Astrocyte (in vitro differentiated cells and primary cell): ENCODE data around the gene ABCC1. TPM values are rescaled to one million over a fixed set of nuclear protein-coding genes. Genes with fewer than 3 reads are reported as not detected.

Experiments used
- DNase-seq: peaks from one replicate; pipeline ENCODE4 v3.0.0-alpha.2; 2010; ENCODE audit warnings: low read depth
- FAIRE-seq: peaks from 2 replicates; lab custom pipeline; 2011; peaks lifted over from hg19 to GRCh38; lab: Jason Lieb, UNC
- H2AFZ ChIP-seq: 2 replicates; pipeline ENCODE4 v1.6.0; 2012; ENCODE audit warnings: low read depth, low read length, inconsistent platforms
- H3K27ac ChIP-seq: 2 replicates; pipeline ENCODE4 v1.5.1; 2011; ENCODE audit warnings: low read depth, low read length, inconsistent platforms
- H3K27me3 ChIP-seq: 2 replicates; pipeline ENCODE4 v1.6.0; 2011; ENCODE audit warnings: low read length, inconsistent platforms; ENCODE audit not compliant: insufficient read depth
- H3K36me3 ChIP-seq: 2 replicates; pipeline ENCODE4 v1.5.1; 2011; ENCODE audit warnings: low read length, inconsistent platforms; ENCODE audit not compliant: insufficient read depth
- H3K4me1 ChIP-seq: 2 replicates; pipeline ENCODE4 v1.5.1; 2011; ENCODE audit warnings: low read length, inconsistent platforms; ENCODE audit not compliant: insufficient read depth
- H3K4me2 ChIP-seq: 2 replicates; pipeline ENCODE4 v1.6.0; 2012; ENCODE audit warnings: low read length, inconsistent platforms
- H3K4me3 ChIP-seq: 2 replicates; pipeline ENCODE4 v1.5.1; 2011; ENCODE audit warnings: low read depth, mild to moderate bottlenecking, low read length, inconsistent platforms; ENCODE audit not compliant: insufficient read depth
- H3K79me2 ChIP-seq: 2 replicates; pipeline ENCODE4 v1.6.0; 2012; ENCODE audit warnings: mild to moderate bottlenecking, low read length, inconsistent platforms; ENCODE audit not compliant: insufficient read depth
- H3K9ac ChIP-seq: 2 replicates; pipeline ENCODE4 v1.6.0; 2012; ENCODE audit warnings: mild to moderate bottlenecking, low read length, inconsistent platforms
- H3K9me3 ChIP-seq: 2 replicates; pipeline ENCODE4 v1.5.1; 2012; ENCODE audit warnings: low read depth, mild to moderate bottlenecking, low read length, inconsistent platforms; ENCODE audit not compliant: insufficient read depth
- H4K20me1 ChIP-seq: 2 replicates; pipeline ENCODE4 v1.6.0; 2012; ENCODE audit warnings: low read length, inconsistent platforms; ENCODE audit not compliant: insufficient read depth
- H3K27ac Mint-ChIP-seq: one replicate; pipeline ENCODE4 v1.8.0; 2021; ENCODE audit warnings: mild to moderate bottlenecking, mixed read lengths; ENCODE audit not compliant: unreplicated experiment
- H3K27me3 Mint-ChIP-seq: one replicate; pipeline ENCODE4 v1.8.0; 2021; ENCODE audit warnings: low read depth, mixed read lengths; ENCODE audit not compliant: unreplicated experiment
- H3K36me3 Mint-ChIP-seq: one replicate; pipeline ENCODE4 v1.8.0; 2021; ENCODE audit warnings: low read depth, mixed read lengths; ENCODE audit not compliant: unreplicated experiment
- H3K4me1 Mint-ChIP-seq: one replicate; pipeline ENCODE4 v1.8.0; 2021; ENCODE audit warnings: low read depth, mixed read lengths; ENCODE audit not compliant: unreplicated experiment
- H3K4me3 Mint-ChIP-seq: one replicate; pipeline ENCODE4 v1.8.0; 2021; ENCODE audit warnings: mild to moderate bottlenecking, moderate library complexity, mixed read lengths; ENCODE audit not compliant: unreplicated experiment
- H3K9me3 Mint-ChIP-seq: one replicate; pipeline ENCODE4 v1.8.0; 2021; ENCODE audit warnings: mild to moderate bottlenecking, mixed read lengths; ENCODE audit not compliant: unreplicated experiment
- EZH2 ChIP-seq: IDR thresholded peaks from 2 replicates; pipeline ENCODE4 v1.6.1; 2012; ENCODE audit warnings: mild to moderate bottlenecking, low read length, inconsistent platforms; ENCODE audit not compliant: insufficient read depth
- total RNA-seq: library from RNA; stranded (reverse); gene quantifications from 2 replicates; pipeline ENCODE4 v1.2.1, GENCODE V29; 2021
- TF ChIP-seq, protein P1 (sequence below): IDR thresholded peaks from 2 replicates; pipeline ENCODE4 v1.5.1; 2011; ENCODE audit warnings: low read depth, mild to moderate bottlenecking, inconsistent platforms, low read length, moderate library complexity; ENCODE audit not compliant: insufficient read depth

The ABCC1 gene
- total RNA-seq, 1 donor from 2014 or later, result 42.1 TPM

DNA sequence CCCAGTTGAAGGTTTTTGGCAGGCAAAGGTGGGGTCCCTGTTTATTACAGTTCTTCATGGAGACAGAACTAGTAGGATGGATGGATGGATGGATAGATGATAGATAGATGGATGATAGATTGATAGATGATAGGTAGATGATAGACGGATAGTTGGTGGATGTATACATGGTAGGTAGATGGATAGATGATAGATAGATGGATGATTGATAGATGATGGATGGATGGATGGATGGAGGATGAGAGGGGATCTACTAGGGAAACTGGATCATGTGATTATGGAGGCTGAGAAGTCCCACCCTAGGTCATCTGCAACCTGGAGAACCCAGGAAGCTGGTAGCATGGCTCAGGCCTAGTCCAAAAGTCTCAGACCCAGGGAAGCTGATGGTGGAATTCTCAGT lies 88.6 kb downstream of the ABCC1 start:
- Histone ChIP-seq H4K20me1 (peaks cover 26% of the 10 kb centered on the region), H3K4me1 (no peaks in the 10 kb centered on the region), H3K9me3 (no peaks in the 10 kb centered on the region), H3K79me2 (no peaks in the 10 kb centered on the region), H3K36me3 (peaks cover 19% of the 10 kb centered on the region), H3K9ac (no peak overlapping the region), H3K27ac (no peak overlapping the region), H2AFZ (no peak overlapping the region), H3K27me3 (no peaks in the 10 kb centered on the region), H3K4me3 (no peak overlapping the region), H3K4me2 (no peak overlapping the region)
- no peak for FAIRE-seq
- Mint-ChIP-seq H3K27me3 (no peaks in the 10 kb centered on the region), H3K36me3 (peaks cover 25% of the 10 kb centered on the region), H3K9me3 (no peaks in the 10 kb centered on the region), H3K4me3 (no peak overlapping the region), H3K27ac (no peak overlapping the region), H3K4me1 (peaks cover 6% of the 10 kb centered on the region)
- no peak for DNase-seq
- TF ChIP-seq EZH2, result no peak
- TF ChIP-seq, protein P1, sequence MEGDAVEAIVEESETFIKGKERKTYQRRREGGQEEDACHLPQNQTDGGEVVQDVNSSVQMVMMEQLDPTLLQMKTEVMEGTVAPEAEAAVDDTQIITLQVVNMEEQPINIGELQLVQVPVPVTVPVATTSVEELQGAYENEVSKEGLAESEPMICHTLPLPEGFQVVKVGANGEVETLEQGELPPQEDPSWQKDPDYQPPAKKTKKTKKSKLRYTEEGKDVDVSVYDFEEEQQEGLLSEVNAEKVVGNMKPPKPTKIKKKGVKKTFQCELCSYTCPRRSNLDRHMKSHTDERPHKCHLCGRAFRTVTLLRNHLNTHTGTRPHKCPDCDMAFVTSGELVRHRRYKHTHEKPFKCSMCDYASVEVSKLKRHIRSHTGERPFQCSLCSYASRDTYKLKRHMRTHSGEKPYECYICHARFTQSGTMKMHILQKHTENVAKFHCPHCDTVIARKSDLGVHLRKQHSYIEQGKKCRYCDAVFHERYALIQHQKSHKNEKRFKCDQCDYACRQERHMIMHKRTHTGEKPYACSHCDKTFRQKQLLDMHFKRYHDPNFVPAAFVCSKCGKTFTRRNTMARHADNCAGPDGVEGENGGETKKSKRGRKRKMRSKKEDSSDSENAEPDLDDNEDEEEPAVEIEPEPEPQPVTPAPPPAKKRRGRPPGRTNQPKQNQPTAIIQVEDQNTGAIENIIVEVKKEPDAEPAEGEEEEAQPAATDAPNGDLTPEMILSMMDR, result no peak

DNA sequence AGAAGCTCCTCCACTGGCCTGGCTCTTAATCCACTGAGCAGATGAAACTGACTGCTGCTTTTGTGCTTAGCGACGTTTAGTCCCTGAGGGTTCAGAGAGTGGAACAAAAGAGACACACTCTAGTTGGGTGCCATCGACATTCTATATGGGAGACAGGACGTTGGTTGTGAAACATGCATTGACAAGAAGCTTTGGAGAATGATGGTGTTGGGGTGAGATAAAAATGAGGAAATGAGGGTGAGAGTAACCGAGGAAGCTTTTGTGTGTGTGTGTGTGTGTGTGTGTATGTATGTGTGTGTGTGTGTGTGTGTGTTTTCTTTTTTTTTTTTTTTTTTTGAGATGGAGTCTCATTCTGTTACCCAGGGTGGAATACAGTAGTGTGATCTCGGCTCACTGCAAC lies 89.5 kb downstream of the ABCC1 start:
- H3K9me3 Mint-ChIP-seq, result no peaks in the 10 kb centered on the region
- TF ChIP-seq, protein P1, result no peak
- peaks cover 19% of the 10 kb centered on the region for H3K36me3 ChIP-seq

DNA sequence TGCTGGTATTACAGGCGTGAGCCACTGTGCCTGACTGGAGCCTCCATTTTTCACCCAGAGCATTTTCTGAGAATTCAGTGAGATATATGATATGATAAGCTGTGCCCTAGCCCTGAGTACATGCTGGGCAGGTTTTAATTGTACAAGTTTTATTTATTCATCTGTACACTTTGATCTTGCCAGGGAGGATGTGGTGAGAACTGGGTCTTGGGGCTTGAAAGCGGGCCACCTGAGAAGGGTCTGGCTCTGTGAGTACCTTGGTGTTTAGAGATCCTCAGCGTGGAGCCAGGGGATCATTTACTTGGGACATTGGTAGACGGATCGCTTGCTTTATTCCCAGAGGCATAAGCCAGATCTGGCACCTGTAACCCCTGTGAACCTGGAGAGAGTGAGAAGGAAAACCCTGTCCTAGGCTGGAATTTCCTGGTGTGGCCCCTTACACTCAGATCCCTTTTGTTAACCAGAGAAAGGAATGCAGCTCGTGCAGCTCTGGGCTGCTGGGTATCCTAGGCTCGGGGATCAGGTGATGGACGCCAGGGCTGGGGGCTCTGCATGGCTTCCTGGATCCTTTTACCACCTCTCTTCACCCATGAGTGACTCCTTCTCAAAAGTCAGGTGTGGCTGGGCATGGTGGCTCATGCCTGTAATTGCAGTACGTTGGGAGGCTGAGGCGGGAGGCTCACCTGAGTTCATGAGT lies 91.9 kb downstream of the ABCC1 start:
- peaks cover 30% of the 10 kb centered on the region for H3K36me3 ChIP-seq
- Mint-ChIP-seq H3K27me3 (no peaks in the 10 kb centered on the region), H3K36me3 (peaks cover 34% of the 10 kb centered on the region), H3K4me1 (peaks cover 11% of the 10 kb centered on the region), H3K27ac (no peak overlapping the region), H3K4me3 (no peak overlapping the region), H3K9me3 (no peaks in the 10 kb centered on the region)
- H3K4me3 ChIP-seq, result no peak overlapping the region
- no peaks in the 10 kb centered on the region for H3K9me3 ChIP-seq
- TF ChIP-seq, protein P1, result no peak
- no peak for TF ChIP-seq EZH2
- no peak for DNase-seq
- H3K4me1 ChIP-seq, result no peaks in the 10 kb centered on the region
- H4K20me1 ChIP-seq, result peaks cover 34% of the 10 kb centered on the region
- H3K9ac ChIP-seq, result no peak overlapping the region
- H3K27me3 ChIP-seq, result no peaks in the 10 kb centered on the region
- H3K4me2 ChIP-seq, result no peak overlapping the region
- no peak overlapping the region for H2AFZ ChIP-seq
- no peak overlapping the region for H3K27ac ChIP-seq
- no peak for FAIRE-seq
- H3K79me2 ChIP-seq, result no peaks in the 10 kb centered on the region

More for the DNA sequence above, 89.5 kb downstream of the ABCC1 start:
- Histone ChIP-seq H3K4me2 (no peak overlapping the region), H4K20me1 (peaks cover 23% of the 10 kb centered on the region), H3K4me1 (no peaks in the 10 kb centered on the region), H3K27me3 (no peaks in the 10 kb centered on the region), H3K4me3 (no peak overlapping the region), H3K79me2 (no peaks in the 10 kb centered on the region), H3K27ac (no peak overlapping the region), H2AFZ (no peak overlapping the region), H3K9ac (no peak overlapping the region), H3K9me3 (no peaks in the 10 kb centered on the region)
- Mint-ChIP-seq H3K36me3 (peaks cover 21% of the 10 kb centered on the region), H3K27ac (no peak overlapping the region), H3K4me1 (peaks cover 6% of the 10 kb centered on the region), H3K27me3 (no peaks in the 10 kb centered on the region), H3K4me3 (no peak overlapping the region)
- FAIRE-seq, result no peak
- no peak for DNase-seq
